ENCODE results near the gene MMP11. TPM values are rescaled to one million over a fixed set of nuclear protein-coding genes. Genes with fewer than 3 reads are reported as not detected.
A peak's percentile ranks its signal among the peaks of the same experiment; 100 is the strongest.

MMP11 gene
- total and polyA plus RNA-seq, 2 experiments from 2014 or later, result 5.3 to 17.4 TPM

DNA sequence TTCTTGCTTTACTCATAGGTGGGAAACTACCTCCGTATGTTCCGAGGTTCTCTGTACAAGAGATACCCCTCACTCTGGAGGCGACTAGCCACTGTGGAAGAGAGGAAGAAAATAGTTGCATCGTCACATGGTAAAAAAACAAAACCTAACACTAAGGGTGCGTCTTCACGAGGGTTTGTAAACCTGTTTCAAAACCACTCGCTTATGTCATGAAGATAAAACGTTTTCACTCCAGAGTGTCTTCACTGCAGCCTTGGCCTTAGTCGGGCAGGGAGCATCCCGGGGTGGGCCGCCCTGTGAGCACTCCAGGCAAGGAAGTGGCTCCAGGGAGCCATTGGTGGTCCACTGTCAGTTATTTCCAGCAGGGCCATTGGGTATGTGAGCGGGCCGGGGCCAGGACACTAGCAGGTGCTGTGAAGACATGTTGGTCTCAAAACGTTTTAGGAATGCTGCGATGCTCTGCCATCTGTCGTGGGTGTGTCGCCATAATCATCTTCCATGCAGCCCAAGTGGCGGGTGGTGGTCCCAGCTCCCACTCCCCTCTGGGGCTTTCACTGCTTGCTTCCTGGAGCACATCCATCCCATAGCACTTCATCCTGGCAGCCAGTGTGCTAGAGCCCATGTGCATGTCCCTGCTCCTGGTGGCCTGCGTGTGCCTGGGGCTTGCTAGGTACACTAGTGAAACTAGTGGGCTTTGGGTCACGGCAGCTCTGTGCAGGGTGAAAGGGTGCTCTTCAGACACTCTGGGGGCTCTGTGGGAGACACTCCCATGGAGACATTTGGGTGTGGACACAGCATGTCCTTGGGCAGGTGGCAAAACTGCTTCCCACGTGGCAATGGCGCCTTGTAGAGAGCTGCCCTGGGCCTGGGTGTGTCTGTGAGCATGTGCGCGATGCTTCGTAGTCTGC, 19.3 kb downstream of the MMP11 start:
- Histone ChIP-seq H3F3A (replicated peaks; ENCODE audit: low read depth) (0 out of 2 replicates have a peak, but pooled peaks cover 16% of the 10 kb centered on the region), H3K4me1 (ENCODE audit: insufficient read depth) (peaks cover 21% of the 10 kb centered on the region), H2AFZ (no peak overlapping the region), H3K27ac (ENCODE audit: low read depth) (0 out of 2 replicates have a peak overlapping the region, but pooled peaks have one; percentile 14), H3K9me2 (ENCODE audit: insufficient read depth) (no peaks in the 10 kb centered on the region), H3K36me3 (ENCODE audit: insufficient read depth) (peaks cover 26% of the 10 kb centered on the region), H3K4me2 (no peak overlapping the region), H4K20me1 (replicated peaks; ENCODE audit: insufficient read depth) (peaks cover 34% of the 10 kb centered on the region), H3K27me3 (ENCODE audit: insufficient read depth) (no peaks in the 10 kb centered on the region), H3K4me3 (no peak overlapping the region), H3K79me2 (replicated peaks; ENCODE audit: insufficient read depth) (peaks cover 64% of the 10 kb centered on the region)
- Mint-ChIP-seq H3K27me3 (ENCODE audit: insufficient read depth, low read depth, poor library complexity) (peaks cover 6% of the 10 kb centered on the region), H3K9me3 (no peaks in the 10 kb centered on the region), H3K4me1 (peaks cover 19% of the 10 kb centered on the region), H3K4me3 (no peak overlapping the region), H3K36me3 (ENCODE audit: low read depth) (peaks cover 58% of the 10 kb centered on the region), H3K27ac (no peak overlapping the region)
- DNase-seq (ENCODE audit: low spot score), result no peak
- TF ChIP-seq NANOG (IDR thresholded peaks at IDR 0.05; ENCODE audit: borderline replicate concordance) (no peak), EZH2phosphoT487 (IDR thresholded peaks at IDR 0.05; ENCODE audit: unreplicated experiment) (no peak), CREB1 (CRISPR knock-in tag; IDR thresholded peaks at IDR 0.05; ENCODE audit: low read depth) (no peak), POLR2AphosphoS5 (IDR thresholded peaks at IDR 0.05; ENCODE audit: low read depth) (no peak), JUNB (IDR thresholded peaks at IDR 0.05; ENCODE audit: unreplicated experiment) (no peak), ZNF331 (CRISPR knock-in tag; IDR thresholded peaks at IDR 0.05; ENCODE audit: low read depth) (no peak), ZNF114 (CRISPR knock-in tag; IDR thresholded peaks at IDR 0.05) (no peak)
- TF ChIP-seq, protein P1, sequence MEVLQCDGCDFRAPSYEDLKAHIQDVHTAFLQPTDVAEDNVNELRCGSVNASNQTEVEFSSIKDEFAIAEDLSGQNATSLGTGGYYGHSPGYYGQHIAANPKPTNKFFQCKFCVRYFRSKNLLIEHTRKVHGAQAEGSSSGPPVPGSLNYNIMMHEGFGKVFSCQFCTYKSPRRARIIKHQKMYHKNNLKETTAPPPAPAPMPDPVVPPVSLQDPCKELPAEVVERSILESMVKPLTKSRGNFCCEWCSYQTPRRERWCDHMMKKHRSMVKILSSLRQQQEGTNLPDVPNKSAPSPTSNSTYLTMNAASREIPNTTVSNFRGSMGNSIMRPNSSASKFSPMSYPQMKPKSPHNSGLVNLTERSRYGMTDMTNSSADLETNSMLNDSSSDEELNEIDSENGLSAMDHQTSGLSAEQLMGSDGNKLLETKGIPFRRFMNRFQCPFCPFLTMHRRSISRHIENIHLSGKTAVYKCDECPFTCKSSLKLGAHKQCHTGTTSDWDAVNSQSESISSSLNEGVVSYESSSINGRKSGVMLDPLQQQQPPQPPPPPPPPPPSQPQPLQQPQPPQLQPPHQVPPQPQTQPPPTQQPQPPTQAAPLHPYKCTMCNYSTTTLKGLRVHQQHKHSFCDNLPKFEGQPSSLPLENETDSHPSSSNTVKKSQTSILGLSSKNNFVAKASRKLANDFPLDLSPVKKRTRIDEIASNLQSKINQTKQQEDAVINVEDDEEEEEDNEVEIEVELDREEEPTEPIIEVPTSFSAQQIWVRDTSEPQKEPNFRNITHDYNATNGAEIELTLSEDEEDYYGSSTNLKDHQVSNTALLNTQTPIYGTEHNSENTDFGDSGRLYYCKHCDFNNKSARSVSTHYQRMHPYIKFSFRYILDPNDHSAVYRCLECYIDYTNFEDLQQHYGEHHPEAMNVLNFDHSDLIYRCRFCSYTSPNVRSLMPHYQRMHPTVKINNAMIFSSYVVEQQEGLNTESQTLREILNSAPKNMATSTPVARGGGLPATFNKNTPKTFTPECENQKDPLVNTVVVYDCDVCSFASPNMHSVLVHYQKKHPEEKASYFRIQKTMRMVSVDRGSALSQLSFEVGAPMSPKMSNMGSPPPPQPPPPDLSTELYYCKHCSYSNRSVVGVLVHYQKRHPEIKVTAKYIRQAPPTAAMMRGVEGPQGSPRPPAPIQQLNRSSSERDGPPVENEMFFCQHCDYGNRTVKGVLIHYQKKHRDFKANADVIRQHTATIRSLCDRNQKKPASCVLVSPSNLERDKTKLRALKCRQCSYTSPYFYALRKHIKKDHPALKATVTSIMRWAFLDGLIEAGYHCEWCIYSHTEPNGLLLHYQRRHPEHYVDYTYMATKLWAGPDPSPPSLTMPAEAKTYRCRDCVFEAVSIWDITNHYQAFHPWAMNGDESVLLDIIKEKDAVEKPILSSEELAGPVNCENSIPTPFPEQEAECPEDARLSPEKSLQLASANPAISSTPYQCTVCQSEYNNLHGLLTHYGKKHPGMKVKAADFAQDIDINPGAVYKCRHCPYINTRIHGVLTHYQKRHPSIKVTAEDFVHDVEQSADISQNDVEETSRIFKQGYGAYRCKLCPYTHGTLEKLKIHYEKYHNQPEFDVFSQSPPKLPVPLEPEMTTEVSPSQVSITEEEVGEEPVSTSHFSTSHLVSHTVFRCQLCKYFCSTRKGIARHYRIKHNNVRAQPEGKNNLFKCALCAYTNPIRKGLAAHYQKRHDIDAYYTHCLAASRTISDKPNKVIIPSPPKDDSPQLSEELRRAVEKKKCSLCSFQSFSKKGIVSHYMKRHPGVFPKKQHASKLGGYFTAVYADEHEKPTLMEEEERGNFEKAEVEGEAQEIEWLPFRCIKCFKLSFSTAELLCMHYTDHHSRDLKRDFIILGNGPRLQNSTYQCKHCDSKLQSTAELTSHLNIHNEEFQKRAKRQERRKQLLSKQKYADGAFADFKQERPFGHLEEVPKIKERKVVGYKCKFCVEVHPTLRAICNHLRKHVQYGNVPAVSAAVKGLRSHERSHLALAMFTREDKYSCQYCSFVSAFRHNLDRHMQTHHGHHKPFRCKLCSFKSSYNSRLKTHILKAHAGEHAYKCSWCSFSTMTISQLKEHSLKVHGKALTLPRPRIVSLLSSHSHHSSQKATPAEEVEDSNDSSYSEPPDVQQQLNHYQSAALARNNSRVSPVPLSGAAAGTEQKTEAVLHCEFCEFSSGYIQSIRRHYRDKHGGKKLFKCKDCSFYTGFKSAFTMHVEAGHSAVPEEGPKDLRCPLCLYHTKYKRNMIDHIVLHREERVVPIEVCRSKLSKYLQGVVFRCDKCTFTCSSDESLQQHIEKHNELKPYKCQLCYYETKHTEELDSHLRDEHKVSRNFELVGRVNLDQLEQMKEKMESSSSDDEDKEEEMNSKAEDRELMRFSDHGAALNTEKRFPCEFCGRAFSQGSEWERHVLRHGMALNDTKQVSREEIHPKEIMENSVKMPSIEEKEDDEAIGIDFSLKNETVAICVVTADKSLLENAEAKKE (CRISPR knock-in tag; IDR thresholded peaks at IDR 0.05), result no peak
- TF ChIP-seq, protein P2, sequence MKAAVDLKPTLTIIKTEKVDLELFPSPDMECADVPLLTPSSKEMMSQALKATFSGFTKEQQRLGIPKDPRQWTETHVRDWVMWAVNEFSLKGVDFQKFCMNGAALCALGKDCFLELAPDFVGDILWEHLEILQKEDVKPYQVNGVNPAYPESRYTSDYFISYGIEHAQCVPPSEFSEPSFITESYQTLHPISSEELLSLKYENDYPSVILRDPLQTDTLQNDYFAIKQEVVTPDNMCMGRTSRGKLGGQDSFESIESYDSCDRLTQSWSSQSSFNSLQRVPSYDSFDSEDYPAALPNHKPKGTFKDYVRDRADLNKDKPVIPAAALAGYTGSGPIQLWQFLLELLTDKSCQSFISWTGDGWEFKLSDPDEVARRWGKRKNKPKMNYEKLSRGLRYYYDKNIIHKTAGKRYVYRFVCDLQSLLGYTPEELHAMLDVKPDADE (IDR thresholded peaks at IDR 0.05), result no peak
- TF ChIP-seq, protein P3, sequence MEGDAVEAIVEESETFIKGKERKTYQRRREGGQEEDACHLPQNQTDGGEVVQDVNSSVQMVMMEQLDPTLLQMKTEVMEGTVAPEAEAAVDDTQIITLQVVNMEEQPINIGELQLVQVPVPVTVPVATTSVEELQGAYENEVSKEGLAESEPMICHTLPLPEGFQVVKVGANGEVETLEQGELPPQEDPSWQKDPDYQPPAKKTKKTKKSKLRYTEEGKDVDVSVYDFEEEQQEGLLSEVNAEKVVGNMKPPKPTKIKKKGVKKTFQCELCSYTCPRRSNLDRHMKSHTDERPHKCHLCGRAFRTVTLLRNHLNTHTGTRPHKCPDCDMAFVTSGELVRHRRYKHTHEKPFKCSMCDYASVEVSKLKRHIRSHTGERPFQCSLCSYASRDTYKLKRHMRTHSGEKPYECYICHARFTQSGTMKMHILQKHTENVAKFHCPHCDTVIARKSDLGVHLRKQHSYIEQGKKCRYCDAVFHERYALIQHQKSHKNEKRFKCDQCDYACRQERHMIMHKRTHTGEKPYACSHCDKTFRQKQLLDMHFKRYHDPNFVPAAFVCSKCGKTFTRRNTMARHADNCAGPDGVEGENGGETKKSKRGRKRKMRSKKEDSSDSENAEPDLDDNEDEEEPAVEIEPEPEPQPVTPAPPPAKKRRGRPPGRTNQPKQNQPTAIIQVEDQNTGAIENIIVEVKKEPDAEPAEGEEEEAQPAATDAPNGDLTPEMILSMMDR (conservative IDR thresholded peaks at IDR 0.05; ENCODE audit: low read depth in 2 of 2), result no peak
- TF ChIP-seq, protein P4, sequence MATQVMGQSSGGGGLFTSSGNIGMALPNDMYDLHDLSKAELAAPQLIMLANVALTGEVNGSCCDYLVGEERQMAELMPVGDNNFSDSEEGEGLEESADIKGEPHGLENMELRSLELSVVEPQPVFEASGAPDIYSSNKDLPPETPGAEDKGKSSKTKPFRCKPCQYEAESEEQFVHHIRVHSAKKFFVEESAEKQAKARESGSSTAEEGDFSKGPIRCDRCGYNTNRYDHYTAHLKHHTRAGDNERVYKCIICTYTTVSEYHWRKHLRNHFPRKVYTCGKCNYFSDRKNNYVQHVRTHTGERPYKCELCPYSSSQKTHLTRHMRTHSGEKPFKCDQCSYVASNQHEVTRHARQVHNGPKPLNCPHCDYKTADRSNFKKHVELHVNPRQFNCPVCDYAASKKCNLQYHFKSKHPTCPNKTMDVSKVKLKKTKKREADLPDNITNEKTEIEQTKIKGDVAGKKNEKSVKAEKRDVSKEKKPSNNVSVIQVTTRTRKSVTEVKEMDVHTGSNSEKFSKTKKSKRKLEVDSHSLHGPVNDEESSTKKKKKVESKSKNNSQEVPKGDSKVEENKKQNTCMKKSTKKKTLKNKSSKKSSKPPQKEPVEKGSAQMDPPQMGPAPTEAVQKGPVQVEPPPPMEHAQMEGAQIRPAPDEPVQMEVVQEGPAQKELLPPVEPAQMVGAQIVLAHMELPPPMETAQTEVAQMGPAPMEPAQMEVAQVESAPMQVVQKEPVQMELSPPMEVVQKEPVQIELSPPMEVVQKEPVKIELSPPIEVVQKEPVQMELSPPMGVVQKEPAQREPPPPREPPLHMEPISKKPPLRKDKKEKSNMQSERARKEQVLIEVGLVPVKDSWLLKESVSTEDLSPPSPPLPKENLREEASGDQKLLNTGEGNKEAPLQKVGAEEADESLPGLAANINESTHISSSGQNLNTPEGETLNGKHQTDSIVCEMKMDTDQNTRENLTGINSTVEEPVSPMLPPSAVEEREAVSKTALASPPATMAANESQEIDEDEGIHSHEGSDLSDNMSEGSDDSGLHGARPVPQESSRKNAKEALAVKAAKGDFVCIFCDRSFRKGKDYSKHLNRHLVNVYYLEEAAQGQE (IDR thresholded peaks at IDR 0.05; ENCODE audit: unreplicated experiment), result no peak
- ATAC-seq, result no peak
